ENCODE data around the gene LAMA2. TPM values are rescaled to one million over a fixed set of nuclear protein-coding genes. Genes with fewer than 3 reads are reported as not detected.

LAMA2 gene
- total RNA-seq, 1 experiment from 2014 or later = 8.2 TPM

DNA sequence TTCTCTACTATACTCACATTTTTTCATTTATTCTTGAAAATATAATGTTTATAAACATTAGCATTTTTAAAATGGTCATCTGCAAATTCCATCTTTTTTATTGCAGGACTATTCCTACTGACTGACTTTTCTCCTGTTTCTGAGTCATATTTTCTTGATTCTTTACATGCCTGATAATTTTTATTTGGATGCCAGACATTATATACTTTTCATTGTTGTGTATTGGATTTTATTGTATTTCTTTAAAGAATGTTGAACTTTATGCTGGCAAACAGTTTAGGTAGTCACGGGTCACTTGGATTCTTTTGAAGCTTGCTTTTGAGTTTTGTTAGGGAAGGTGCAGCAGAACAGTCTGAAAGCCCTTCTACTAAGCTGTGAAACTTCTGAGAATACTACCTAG lies 423.9 kb downstream of the LAMA2 start:
- no peaks in the 10 kb centered on the region for H3K79me2 ChIP-seq (ENCODE audit: insufficient read depth, low read length)
- RAD21 ChIA-PET (ENCODE audit: low non-redundant PET in 1 of 2, low total read pairs in 2 of 2, uncharacterized antibody in 2 of 2, unreplicated experiment in 2 of 2) = no interaction called here
- no peak overlapping the region for H3K4me3 ChIP-seq (replicated peaks in 1 of 2; ENCODE audit: low read depth in 1 of 2, low read length in 2 of 2)
- CTCF ChIA-PET = no interaction called here
- POLR2A ChIA-PET = no interaction called here
- no peak for DNase-seq (ENCODE audit: low read depth, low spot score)
- intact Hi-C loops (cut with micrococcal nuclease) = no loop called here
- H3K9me3 ChIP-seq (ENCODE audit: control insufficient read depth in 1 of 2, insufficient read depth in 1 of 2, low read depth in 1 of 2, low read length in 2 of 2) = no peaks in the 10 kb centered on the region
- H3K9me2 ChIP-seq (ENCODE audit: insufficient read depth) = no peaks in the 10 kb centered on the region
- no peak overlapping the region for H2AFZ ChIP-seq (ENCODE audit: low read depth, low read length, poor library complexity, severe bottlenecking)
- H3K27me3 ChIP-seq (ENCODE audit: insufficient read depth, low read length) = no peaks in the 10 kb centered on the region
- no peak for ATAC-seq
- TF ChIP-seq POLR2AphosphoS5 (IDR thresholded peaks at IDR 0.05; ENCODE audit: low read depth, low read length) (no peak), EGR1 (IDR thresholded peaks at IDR 0.05; ENCODE audit: low read depth) (no peak), ELF1 (IDR thresholded peaks at IDR 0.05; ENCODE audit: borderline replicate concordance, low read depth) (no peak), TCF7L2 (IDR thresholded peaks at IDR 0.05; ENCODE audit: borderline replicate concordance, extremely low read depth, insufficient read depth, insufficient read length) (no peak), SP1 (IDR thresholded peaks at IDR 0.05; ENCODE audit: low read depth) (no peak), RAD21 (IDR thresholded peaks at IDR 0.05; ENCODE audit: low read depth) (no peak), SIN3A (IDR thresholded peaks at IDR 0.05; ENCODE audit: low read depth) (no peak), ZNF274 (IDR thresholded peaks at IDR 0.05; ENCODE audit: low read depth, low read length) (no peak), SRF (IDR thresholded peaks at IDR 0.05; ENCODE audit: low read depth) (no peak), ATF3 (IDR thresholded peaks at IDR 0.05) (no peak), EZH2phosphoT487 (IDR thresholded peaks at IDR 0.05; ENCODE audit: borderline replicate concordance) (no peak), CEBPB (IDR thresholded peaks at IDR 0.05; ENCODE audit: low read depth) (no peak), ZFX (IDR thresholded peaks at IDR 0.05) (no peak), POLR2A (IDR thresholded peaks at IDR 0.05; ENCODE audit: borderline replicate concordance, extremely low read depth, insufficient read depth, insufficient read length) (no peak)
- TF ChIP-seq, protein P1, sequence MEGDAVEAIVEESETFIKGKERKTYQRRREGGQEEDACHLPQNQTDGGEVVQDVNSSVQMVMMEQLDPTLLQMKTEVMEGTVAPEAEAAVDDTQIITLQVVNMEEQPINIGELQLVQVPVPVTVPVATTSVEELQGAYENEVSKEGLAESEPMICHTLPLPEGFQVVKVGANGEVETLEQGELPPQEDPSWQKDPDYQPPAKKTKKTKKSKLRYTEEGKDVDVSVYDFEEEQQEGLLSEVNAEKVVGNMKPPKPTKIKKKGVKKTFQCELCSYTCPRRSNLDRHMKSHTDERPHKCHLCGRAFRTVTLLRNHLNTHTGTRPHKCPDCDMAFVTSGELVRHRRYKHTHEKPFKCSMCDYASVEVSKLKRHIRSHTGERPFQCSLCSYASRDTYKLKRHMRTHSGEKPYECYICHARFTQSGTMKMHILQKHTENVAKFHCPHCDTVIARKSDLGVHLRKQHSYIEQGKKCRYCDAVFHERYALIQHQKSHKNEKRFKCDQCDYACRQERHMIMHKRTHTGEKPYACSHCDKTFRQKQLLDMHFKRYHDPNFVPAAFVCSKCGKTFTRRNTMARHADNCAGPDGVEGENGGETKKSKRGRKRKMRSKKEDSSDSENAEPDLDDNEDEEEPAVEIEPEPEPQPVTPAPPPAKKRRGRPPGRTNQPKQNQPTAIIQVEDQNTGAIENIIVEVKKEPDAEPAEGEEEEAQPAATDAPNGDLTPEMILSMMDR (IDR thresholded peaks at IDR 0.05 in 2 of 3, conservative IDR thresholded peaks at IDR 0.05 in 1 of 3; ENCODE audit: borderline replicate concordance in 1 of 3, insufficient read depth in 1 of 3, low read depth in 2 of 3, low read length in 2 of 3) = no peak
- TF ChIP-seq, protein P2, sequence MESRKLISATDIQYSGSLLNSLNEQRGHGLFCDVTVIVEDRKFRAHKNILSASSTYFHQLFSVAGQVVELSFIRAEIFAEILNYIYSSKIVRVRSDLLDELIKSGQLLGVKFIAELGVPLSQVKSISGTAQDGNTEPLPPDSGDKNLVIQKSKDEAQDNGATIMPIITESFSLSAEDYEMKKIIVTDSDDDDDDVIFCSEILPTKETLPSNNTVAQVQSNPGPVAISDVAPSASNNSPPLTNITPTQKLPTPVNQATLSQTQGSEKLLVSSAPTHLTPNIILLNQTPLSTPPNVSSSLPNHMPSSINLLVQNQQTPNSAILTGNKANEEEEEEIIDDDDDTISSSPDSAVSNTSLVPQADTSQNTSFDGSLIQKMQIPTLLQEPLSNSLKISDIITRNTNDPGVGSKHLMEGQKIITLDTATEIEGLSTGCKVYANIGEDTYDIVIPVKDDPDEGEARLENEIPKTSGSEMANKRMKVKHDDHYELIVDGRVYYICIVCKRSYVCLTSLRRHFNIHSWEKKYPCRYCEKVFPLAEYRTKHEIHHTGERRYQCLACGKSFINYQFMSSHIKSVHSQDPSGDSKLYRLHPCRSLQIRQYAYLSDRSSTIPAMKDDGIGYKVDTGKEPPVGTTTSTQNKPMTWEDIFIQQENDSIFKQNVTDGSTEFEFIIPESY (IDR thresholded peaks at IDR 0.05; ENCODE audit: extremely low read depth, insufficient replicate concordance, low read length) = no peak
- TF ChIP-seq, protein P3, sequence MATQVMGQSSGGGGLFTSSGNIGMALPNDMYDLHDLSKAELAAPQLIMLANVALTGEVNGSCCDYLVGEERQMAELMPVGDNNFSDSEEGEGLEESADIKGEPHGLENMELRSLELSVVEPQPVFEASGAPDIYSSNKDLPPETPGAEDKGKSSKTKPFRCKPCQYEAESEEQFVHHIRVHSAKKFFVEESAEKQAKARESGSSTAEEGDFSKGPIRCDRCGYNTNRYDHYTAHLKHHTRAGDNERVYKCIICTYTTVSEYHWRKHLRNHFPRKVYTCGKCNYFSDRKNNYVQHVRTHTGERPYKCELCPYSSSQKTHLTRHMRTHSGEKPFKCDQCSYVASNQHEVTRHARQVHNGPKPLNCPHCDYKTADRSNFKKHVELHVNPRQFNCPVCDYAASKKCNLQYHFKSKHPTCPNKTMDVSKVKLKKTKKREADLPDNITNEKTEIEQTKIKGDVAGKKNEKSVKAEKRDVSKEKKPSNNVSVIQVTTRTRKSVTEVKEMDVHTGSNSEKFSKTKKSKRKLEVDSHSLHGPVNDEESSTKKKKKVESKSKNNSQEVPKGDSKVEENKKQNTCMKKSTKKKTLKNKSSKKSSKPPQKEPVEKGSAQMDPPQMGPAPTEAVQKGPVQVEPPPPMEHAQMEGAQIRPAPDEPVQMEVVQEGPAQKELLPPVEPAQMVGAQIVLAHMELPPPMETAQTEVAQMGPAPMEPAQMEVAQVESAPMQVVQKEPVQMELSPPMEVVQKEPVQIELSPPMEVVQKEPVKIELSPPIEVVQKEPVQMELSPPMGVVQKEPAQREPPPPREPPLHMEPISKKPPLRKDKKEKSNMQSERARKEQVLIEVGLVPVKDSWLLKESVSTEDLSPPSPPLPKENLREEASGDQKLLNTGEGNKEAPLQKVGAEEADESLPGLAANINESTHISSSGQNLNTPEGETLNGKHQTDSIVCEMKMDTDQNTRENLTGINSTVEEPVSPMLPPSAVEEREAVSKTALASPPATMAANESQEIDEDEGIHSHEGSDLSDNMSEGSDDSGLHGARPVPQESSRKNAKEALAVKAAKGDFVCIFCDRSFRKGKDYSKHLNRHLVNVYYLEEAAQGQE (IDR thresholded peaks at IDR 0.05; ENCODE audit: low read depth) = no peak
- no peaks in the 10 kb centered on the region for H3K36me3 ChIP-seq (ENCODE audit: control insufficient read depth in 1 of 2, insufficient read depth in 2 of 2, low read length in 2 of 2)
- no TSS peak for BruUV-seq (replicated peaks)
- H3K4me2 ChIP-seq (ENCODE audit: low read length) = no peak overlapping the region
- H4K20me1 ChIP-seq (ENCODE audit: insufficient read depth) = no peaks in the 10 kb centered on the region
- no peak overlapping the region for H3K9ac ChIP-seq (ENCODE audit: low read length)
- H3K27ac ChIP-seq (ENCODE audit: low read depth, low read length) = no peak overlapping the region
- no peaks in the 10 kb centered on the region for H3K4me1 ChIP-seq (ENCODE audit: control insufficient read depth in 1 of 2, insufficient read depth in 2 of 2, low read length in 2 of 2)
